HG02840 (cell line): ENCODE data around the gene ASCC3.

Source experiments
- ATAC-seq: cut with Tn5 transposase; IDR thresholded peaks from one replicate; pipeline ENCODE4 v1.9.1; 2021; ENCODE audit warnings: mild to moderate bottlenecking, moderate library complexity, moderate number of reproducible peaks; ENCODE audit not compliant: unreplicated experiment, low FRiP score

Gene ASCC3

GRCh38 chr6:100514660-100515059 is 366.5 kb downstream of the ASCC3 start:
- ATAC-seq = no peak

DNA sequence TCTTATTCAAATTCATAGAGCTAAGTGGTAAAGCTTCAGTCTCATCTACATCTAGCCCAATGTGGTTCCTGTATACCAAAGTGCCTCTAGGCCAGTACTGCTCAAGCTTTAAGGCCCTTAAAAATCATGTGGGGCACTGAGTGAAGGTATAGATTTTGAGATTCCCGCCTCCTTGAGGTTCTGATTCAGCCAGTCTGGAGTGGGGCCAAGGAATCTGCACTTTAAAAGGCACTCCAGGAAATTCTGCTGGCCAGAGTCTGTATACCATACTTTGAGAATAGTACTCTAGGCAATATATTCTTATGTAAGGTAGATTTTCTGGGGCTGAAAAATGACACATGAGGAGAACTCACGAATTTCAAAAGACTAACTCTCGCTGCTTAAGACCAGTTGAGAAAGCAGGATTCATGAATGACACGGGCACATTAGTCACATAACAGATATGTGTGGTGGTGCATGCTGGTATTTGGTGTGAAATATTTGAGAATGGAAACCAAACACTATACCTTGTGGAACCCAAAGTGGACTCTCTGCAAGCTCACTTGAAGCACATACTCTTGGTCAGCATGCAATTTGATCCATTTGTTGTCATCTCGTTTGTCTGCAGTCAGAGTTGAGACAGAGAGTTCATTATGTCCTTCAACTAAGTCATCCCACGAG is 368.8 kb downstream of the ASCC3 start:
- no peak for ATAC-seq

DNA sequence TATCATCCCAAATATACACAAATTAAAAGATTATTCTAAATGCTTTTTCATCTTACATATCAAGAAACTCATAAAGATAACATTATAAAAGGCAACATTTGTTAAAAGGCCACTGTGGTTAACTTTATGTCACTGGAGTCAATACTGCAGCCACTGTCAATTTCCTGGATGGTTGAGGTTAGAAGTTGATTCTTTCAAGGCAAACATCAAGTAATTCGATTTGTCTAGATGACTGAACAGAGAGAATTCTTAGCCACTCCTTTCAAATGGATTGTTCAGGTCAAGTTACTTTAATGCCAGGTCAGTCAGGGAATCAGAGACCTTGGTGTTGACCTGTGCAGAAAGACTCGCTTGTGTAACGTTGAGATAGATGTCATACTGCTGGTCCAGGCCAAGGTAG is 372.0 kb downstream of the ASCC3 start:
- no peak for ATAC-seq

DNA sequence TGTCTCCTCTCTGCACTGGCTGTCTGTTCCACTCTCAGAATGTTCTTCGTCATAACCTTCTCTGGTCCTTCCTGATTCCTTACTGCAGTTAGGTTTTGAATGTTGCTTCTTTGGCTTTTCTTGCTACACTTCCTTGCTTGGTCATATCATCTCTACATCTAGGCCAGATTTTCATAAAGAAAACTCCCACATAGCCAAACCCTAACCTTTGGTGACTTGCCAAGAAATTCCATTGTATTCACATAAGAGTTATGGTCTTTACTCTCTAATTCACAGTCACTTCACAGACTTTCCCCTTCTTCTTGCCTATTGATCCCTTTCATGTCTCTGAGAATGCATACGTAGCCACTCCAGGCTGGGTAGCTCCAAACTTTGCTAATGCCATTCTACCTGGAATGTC is 374.5 kb downstream of the ASCC3 start:
- no peak for ATAC-seq

GRCh38 chr6:100504786-100505737 is 376.1 kb downstream of the ASCC3 start:
- ATAC-seq = no peak

DNA sequence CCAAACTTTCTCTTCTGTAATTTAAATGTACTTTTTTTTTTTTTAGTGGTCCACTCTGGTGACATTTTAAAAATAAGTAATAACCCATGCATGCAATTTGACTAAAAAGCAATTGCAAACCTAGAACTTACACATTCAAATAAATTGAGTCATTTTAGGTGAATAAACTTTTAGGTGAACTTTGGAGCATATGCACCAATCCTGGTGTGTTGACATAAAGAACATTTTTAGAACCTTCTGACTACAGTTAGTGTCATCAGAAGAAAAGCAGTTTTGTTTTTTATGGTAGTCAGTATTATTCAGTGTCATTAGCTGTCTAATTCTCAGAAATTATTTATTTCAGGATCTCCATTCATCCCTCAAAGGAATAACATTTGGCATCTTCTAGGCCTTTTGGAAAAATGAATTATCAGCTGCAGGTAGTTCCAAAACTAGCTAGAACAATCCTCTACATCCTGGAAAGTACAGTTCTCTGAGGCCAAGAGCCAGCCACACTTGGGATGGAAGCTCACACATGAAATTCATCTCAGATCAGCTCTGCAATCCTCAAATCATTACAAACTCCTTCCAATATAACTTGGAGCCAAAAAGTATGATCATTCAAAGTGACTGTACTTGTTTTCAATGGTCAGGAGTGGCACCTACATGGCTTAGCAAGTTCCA is 378.0 kb downstream of the ASCC3 start:
- no peak for ATAC-seq

DNA sequence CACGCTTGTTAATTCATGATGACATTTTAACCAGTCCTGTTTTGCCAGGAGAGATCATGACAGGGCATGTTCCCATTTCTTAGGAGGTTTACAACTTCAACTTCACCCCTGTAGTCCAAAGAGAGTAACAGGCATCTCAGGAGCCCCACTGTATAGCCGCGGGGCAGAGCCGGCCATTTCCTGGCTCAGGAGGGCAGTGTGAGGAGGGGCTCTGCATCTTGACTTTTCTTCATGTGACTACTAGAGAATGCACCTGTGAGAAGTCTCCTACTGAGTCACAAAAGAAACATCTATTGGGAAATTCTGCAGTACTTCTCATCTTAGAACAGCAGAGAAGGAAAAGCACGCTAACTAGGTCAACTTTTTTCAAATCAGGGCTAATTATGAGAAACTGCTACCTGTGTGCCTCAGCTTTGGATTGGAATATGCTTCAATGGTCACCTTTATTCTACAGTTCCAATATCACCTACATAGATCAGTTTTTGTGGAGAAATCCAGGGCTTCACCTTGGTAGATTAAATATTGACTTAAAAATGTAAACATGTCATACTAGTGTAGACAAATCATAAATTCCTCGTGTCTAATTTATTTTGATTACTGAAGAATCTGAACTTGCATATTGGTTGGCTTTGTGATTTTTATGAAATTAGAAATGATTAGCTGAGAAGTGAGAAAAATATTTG is 387.8 kb downstream of the ASCC3 start:
- ATAC-seq = no peak

DNA sequence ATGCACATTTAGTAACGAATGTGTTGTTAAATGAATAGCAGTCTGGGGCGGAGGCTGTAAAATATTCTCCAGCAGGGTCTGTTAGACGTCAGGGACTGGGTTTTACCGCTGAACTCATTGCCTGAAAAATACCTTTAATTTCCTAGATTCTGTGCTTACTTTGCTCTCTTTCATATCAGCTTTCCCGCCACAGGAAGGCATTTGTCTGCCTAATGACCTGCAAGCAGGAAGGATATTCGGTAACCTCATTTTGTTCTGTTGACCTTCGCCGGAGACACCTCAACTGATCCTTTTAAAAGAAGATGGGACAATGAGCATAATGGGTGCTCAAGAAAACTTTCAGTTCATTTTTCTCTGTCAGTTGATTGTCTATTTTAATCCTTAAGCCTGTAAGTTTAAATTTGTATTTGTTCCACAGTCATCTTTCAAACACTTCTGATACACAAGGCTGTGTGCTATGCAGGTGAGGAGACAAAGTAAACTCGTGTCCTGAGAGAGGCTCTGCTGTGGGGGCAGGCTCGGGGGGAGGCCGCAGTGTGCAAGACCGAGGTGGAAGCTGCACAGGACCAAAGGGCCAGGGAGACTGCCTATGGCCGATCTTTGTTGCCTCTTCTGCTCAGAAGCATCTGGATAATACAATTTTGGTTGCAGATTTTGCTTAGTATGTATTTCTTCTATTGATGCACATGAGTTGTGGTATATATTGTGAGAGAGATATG is 389.0 kb downstream of the ASCC3 start:
- no peak for ATAC-seq

DNA sequence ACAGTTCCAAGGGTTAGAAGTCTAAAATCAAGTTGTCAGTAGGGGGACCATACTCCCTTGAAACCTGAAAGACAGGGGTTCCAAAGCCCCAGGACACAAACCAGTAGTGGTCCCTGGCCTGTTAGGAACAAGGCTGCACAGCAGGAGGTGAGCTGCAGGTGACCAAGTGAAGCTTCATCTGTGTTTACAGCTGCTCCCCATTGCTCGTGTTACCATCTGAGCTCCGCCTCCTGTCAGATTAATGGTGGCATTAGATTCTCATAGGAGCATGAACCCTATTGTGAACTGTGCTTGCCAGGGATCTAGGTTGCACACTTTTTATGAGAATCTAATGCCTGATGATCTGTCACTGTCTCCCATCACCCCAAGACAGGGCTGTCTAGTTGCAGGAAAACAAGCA is 391.1 kb downstream of the ASCC3 start:
- ATAC-seq = no peak

- ATAC-seq = no peak
Observed at GRCh38 chr6:100488244-100488643, 392.9 kb downstream of the ASCC3 start.

DNA sequence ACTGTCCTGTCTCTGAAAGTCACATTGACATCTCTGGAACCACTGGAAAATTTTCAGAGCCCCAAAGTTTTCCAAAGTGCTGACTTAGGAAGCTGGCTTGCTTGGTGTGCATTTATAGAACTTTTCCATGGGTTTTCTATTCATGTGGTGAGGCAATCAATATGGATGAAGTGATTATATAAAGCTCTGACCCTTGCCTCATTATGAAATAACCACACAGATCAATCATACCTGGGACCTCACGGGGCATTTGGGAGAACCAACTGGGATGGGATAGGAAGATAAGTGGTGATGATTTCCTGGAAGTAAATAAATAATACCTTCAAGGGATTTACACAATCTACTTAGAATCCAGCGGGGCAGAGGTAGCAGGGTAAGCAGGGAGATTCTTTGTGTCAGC is 393.5 kb downstream of the ASCC3 start:
- ATAC-seq = no peak

- no peak for ATAC-seq
Observed at GRCh38 chr6:100485268-100485667, 395.9 kb downstream of the ASCC3 start.

GRCh38 chr6:100484474-100484873 is 396.7 kb downstream of the ASCC3 start:
- no peak for ATAC-seq

GRCh38 chr6:100482698-100483097 is 398.4 kb downstream of the ASCC3 start:
- no peak for ATAC-seq

DNA sequence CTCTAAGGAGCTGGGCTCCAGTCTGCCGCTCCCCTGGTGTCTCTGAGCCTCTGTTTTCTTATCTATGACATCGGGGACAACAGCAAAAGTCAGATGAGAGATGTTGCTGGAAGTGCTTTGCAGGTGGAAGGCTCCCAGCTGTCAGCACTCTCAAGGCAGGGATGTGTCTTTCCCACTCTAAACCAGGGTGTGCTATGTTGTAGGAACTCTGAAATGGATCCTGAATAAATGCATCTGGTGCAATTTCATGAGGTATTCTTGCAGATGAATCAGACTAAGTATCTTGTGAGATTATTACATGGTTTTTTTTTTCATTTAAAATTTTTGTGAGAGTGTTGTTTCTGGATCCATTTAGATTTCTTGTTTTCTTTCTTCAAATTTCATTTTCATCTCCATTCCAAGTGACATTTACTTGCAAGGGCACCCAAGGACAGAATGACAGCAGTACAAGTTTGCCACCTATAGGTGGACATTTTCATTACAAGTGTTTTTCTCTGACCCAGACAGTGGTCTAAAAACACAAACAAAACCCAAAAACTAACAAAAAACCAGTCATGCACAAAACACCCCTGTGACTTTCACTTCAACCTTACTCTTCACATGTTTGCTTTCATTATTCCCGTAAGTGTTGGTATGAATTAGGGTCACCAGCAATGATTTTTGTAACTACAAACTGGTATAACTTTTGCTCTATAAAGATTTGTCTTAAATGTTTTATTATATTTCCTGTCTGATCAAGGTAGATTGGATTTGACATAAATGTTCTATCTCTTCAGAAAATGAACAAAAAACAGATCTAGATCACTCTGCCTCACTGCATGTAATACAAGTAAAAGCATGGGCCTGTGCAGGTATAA is 401.7 kb downstream of the ASCC3 start:
- ATAC-seq = no peak

- peak; percentile 61 for ATAC-seq
Observed at GRCh38 chr6:100475554-100476320, 405.4 kb downstream of the ASCC3 start.

GRCh38 chr6:100473182-100473581 is 407.9 kb downstream of the ASCC3 start:
- ATAC-seq = no peak

DNA sequence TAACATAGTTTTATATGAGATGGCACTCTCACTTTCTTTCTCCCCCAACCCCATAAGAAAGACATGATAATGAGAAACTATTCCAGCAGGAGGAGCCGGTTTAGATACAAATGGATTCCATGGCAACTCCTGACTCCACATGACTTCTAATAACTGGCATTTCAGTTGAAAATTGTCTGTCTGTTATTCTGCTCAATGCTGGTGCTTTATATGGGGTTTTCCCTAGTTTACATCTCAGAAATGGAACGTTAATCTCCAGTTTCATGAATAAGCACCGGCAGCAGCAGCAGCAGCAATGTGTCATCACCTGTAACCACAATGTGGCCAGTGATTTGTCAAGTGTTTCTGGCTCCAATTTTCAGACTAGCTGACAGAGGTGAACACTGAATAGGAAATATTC is 408.5 kb downstream of the ASCC3 start:
- peak; percentile 89 for ATAC-seq
